ENCODE measurements around the gene TMEM52.

Gene TMEM52

GRCh38 chr1:1917304-1917976 lies 1.6 kb downstream of the TMEM52 start:
- Histone ChIP-seq H3K4me3 (ENCODE audit: low read length) (no peak overlapping the region), H3K4me2 (ENCODE audit: low read length) (no peak overlapping the region), H3K4me1 (ENCODE audit: control insufficient read depth, insufficient read depth, low read length) (peaks cover 15% of the 10 kb centered on the region), H3K9ac (ENCODE audit: low read depth, low read length) (no peak overlapping the region), H3K9me3 (replicated peaks; ENCODE audit: low read length) (no peaks in the 10 kb centered on the region), H3K36me3 (ENCODE audit: insufficient read depth, low read length) (no peaks in the 10 kb centered on the region), H3K27me3 (ENCODE audit: control insufficient read depth, insufficient read depth, low read length) (peaks cover 15% of the 10 kb centered on the region)

- H3K27me3 ChIP-seq (ENCODE audit: control insufficient read depth, insufficient read depth, low read length), result peaks cover 15% of the 10 kb centered on the region
- H3K4me3 ChIP-seq (ENCODE audit: low read length), result no peak overlapping the region
- H3K9me3 ChIP-seq (replicated peaks; ENCODE audit: low read length), result no peaks in the 10 kb centered on the region
- peaks cover 15% of the 10 kb centered on the region for H3K4me1 ChIP-seq (ENCODE audit: control insufficient read depth, insufficient read depth, low read length)
- H3K36me3 ChIP-seq (ENCODE audit: insufficient read depth, low read length), result no peaks in the 10 kb centered on the region
- H3K4me2 ChIP-seq (ENCODE audit: low read length), result no peak overlapping the region
- H3K9ac ChIP-seq (ENCODE audit: low read depth, low read length), result no peak overlapping the region
Measured at GRCh38 chr1:1916851-1917251, 2.2 kb downstream of the TMEM52 start.

- Histone ChIP-seq H3K27me3 (ENCODE audit: control insufficient read depth, insufficient read depth, low read length) (peaks cover 15% of the 10 kb centered on the region), H3K36me3 (ENCODE audit: insufficient read depth, low read length) (no peaks in the 10 kb centered on the region), H3K9ac (ENCODE audit: low read depth, low read length) (no peak overlapping the region), H3K4me3 (ENCODE audit: low read length) (no peak overlapping the region), H3K4me1 (ENCODE audit: control insufficient read depth, insufficient read depth, low read length) (peaks cover 15% of the 10 kb centered on the region), H3K4me2 (ENCODE audit: low read length) (no peak overlapping the region), H3K9me3 (replicated peaks; ENCODE audit: low read length) (no peaks in the 10 kb centered on the region)
Measured at GRCh38 chr1:1915911-1916840, 2.9 kb downstream of the TMEM52 start.

- Histone ChIP-seq H3K4me2 (ENCODE audit: low read length) (no peak within 1 kb of the TSS), H3K9ac (ENCODE audit: low read depth, low read length) (no peak within 1 kb of the TSS), H3K36me3 (ENCODE audit: insufficient read depth, low read length) (no peaks in the 10 kb centered on the region), H3K9me3 (replicated peaks; ENCODE audit: low read length) (no peaks in the 10 kb centered on the region), H3K4me3 (ENCODE audit: low read length) (no peak within 1 kb of the TSS), H3K4me1 (ENCODE audit: control insufficient read depth, insufficient read depth, low read length) (peaks cover 16% of the 10 kb centered on the region), H3K27me3 (ENCODE audit: control insufficient read depth, insufficient read depth, low read length) (peaks cover 15% of the 10 kb centered on the region)
Measured at GRCh38 chr1:1914971-1915692, 3.9 kb downstream of the TMEM52 start, which contains the start of gene CALML6. Gene CALML6 (plus strand): TSS chr1:1915260. CDS start chr1:1915281, 21 bp downstream.

DNA sequence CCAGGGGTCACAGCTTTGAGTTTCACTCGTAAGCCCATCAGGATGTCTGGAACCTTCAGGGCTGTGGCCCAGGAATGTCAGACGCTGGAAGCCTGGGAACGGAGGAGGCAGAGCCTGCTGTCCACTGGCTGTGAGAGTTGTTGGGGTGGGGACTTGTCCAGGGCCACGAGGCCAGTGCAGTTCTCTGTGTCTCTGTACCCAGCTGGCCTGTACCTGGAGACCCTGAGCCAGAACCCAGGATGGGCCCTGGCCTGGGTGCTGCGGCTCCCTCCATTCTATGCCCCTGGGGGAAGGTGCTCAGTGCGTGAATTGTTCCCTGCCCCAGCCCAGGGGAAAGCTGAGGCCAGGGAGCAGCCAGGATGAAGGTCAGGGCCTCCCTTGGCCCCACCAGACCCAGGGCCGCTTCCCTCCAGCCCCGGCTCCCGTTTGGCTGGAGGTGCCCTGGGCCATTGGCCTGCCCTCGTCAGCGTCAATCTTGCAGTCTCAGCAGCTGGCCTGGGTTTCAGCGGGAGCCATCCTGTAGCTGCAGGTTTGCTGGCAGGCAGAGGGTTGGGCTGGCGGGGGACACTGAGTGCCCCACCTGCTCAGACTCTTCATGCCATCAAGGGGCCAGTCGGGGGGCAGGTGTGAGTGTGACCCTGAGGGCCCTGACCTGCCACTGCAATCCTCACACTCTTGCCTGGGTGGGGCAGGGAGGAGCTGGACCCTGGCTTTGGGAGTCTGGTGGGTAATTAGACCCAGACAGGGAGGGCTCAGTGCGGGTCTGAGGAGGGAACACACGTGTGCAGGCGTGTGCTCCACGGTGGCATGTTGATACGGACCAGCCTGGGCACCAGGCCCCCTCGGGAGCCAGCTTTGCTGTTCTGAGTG lies 4.7 kb downstream of the TMEM52 start:
- H3K36me3 ChIP-seq (ENCODE audit: insufficient read depth, low read length), result no peaks in the 10 kb centered on the region
- peaks cover 17% of the 10 kb centered on the region for H3K4me1 ChIP-seq (ENCODE audit: control insufficient read depth, insufficient read depth, low read length)
- no peaks in the 10 kb centered on the region for H3K9me3 ChIP-seq (replicated peaks; ENCODE audit: low read length)
- H3K4me3 ChIP-seq (ENCODE audit: low read length), result no peak overlapping the region
- H3K4me2 ChIP-seq (ENCODE audit: low read length), result no peak overlapping the region
- no peak overlapping the region for H3K9ac ChIP-seq (ENCODE audit: low read depth, low read length)
- peaks cover 15% of the 10 kb centered on the region for H3K27me3 ChIP-seq (ENCODE audit: control insufficient read depth, insufficient read depth, low read length)

DNA sequence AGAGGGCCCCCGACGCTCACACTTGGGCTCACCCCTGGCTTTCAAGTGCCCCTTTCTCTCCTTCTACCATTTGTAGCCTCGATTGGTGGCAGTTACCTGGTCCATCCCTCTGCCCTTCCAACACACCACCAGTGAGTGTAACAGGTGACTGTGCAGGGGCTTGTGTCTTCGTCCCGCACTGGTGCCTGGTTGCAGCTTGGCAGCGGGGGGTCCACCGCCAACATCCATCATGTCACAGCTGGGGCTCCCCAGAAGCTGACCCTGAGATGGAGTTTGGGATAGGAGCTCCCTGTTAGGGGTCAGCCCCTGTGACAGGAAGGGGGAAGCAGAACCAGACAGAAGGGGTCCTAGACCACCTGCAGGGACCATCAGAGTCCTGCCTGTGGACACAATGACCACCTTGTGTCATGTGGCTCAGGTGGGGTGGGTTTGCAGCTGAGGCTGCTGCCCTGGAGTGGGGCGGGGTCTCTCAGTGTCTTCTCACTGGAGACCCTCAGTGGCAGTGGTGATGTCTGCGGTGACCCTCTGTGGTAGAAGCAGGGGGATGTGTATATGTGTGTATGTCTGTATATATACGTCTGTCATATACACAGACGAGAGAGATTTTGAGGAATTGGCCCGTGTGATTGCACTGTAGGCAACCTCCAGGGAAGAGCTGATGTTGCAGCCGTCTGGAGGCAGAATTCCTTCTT lies 7.6 kb downstream of the TMEM52 start:
- Histone ChIP-seq H3K9ac (ENCODE audit: low read depth, low read length) (no peak overlapping the region), H3K36me3 (ENCODE audit: insufficient read depth, low read length) (no peaks in the 10 kb centered on the region), H3K27me3 (ENCODE audit: control insufficient read depth, insufficient read depth, low read length) (peaks cover 3% of the 10 kb centered on the region), H3K4me1 (ENCODE audit: control insufficient read depth, insufficient read depth, low read length) (peaks cover 14% of the 10 kb centered on the region), H3K9me3 (replicated peaks; ENCODE audit: low read length) (no peaks in the 10 kb centered on the region), H3K4me2 (ENCODE audit: low read length) (no peak overlapping the region), H3K4me3 (ENCODE audit: low read length) (no peak overlapping the region)

DNA sequence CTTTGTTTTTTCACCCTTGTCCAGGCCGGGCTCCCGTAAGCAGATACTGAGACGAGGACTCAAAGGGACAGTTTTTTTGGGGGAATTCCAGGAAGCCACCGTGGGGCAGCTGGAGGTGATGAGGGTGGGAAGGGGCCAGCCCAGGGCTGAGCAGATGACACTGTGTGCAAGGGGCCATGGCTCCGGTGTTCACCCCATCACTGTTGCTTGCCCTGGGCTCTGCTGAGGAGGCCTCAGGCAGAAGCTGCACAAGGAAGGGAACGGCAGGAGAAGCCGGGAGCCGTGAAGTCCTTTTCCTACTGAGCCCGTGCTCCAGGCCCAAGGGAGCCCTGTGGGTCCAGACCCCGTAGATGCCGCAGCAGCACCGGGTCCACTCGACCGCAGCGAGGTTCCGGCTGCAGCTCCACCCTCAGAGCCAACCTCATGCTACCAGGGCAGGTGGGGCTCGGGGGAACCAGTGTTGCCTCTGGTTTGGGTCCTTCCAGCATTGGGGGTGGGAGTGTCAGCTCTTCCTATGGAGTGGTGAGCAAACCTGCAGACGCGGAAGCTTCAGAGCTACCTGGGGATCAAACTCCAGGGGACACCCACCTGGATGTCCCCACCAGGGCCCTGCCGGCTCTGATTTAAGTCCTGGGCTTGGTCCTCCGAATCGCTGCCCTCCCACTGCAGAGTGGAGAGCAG lies 8.3 kb downstream of the TMEM52 start:
- H3K4me3 ChIP-seq (ENCODE audit: low read length), result no peak overlapping the region
- peaks cover 3% of the 10 kb centered on the region for H3K27me3 ChIP-seq (ENCODE audit: control insufficient read depth, insufficient read depth, low read length)
- H3K36me3 ChIP-seq (ENCODE audit: insufficient read depth, low read length), result no peaks in the 10 kb centered on the region
- H3K4me1 ChIP-seq (ENCODE audit: control insufficient read depth, insufficient read depth, low read length), result peaks cover 14% of the 10 kb centered on the region
- H3K9ac ChIP-seq (ENCODE audit: low read depth, low read length), result no peak overlapping the region
- H3K4me2 ChIP-seq (ENCODE audit: low read length), result no peak overlapping the region
- no peaks in the 10 kb centered on the region for H3K9me3 ChIP-seq (replicated peaks; ENCODE audit: low read length)

GRCh38 chr1:1910033-1910465 lies 9.0 kb downstream of the TMEM52 start:
- Histone ChIP-seq H3K4me2 (ENCODE audit: low read length) (peak overlapping the region; percentile 97), H3K9me3 (replicated peaks; ENCODE audit: low read length) (no peaks in the 10 kb centered on the region), H3K36me3 (ENCODE audit: insufficient read depth, low read length) (no peaks in the 10 kb centered on the region), H3K27me3 (ENCODE audit: control insufficient read depth, insufficient read depth, low read length) (peaks cover 3% of the 10 kb centered on the region), H3K4me3 (ENCODE audit: low read length) (peak overlapping the region; percentile 74), H3K9ac (ENCODE audit: low read depth, low read length) (peak overlapping the region; percentile 82), H3K4me1 (ENCODE audit: control insufficient read depth, insufficient read depth, low read length) (peaks cover 14% of the 10 kb centered on the region)

DNA sequence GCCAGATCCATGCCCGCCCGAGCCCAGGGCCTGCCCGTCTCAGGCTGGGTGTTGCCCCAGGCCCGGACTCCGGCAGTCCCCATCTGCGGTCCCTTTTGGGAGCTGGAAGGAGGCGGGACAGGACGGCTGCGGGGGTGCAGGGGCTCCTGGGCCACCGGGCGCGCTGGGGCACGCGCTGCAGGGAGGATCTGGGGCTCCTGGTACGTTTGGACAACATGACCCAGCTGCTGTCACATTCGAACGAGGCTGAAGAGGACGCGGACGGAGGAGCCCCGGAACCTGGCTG lies 10.6 kb downstream of the TMEM52 start:
- H3K4me2 ChIP-seq (ENCODE audit: low read length), result peak overlapping the region; percentile 88
- no peaks in the 10 kb centered on the region for H3K27me3 ChIP-seq (ENCODE audit: control insufficient read depth, insufficient read depth, low read length)
- peak overlapping the region; percentile 98 for H3K4me3 ChIP-seq (ENCODE audit: low read length)
- peaks cover 14% of the 10 kb centered on the region for H3K4me1 ChIP-seq (ENCODE audit: control insufficient read depth, insufficient read depth, low read length)
- H3K9ac ChIP-seq (ENCODE audit: low read depth, low read length), result peak overlapping the region; percentile 97
- H3K36me3 ChIP-seq (ENCODE audit: insufficient read depth, low read length), result no peaks in the 10 kb centered on the region
- no peaks in the 10 kb centered on the region for H3K9me3 ChIP-seq (replicated peaks; ENCODE audit: low read length)

GRCh38 chr1:1907098-1907736 lies 11.9 kb downstream of the TMEM52 start:
- Histone ChIP-seq H3K4me1 (ENCODE audit: control insufficient read depth, insufficient read depth, low read length) (peaks cover 14% of the 10 kb centered on the region), H3K9me3 (replicated peaks; ENCODE audit: low read length) (no peaks in the 10 kb centered on the region), H3K27me3 (ENCODE audit: control insufficient read depth, insufficient read depth, low read length) (no peaks in the 10 kb centered on the region), H3K4me2 (ENCODE audit: low read length) (no peak overlapping the region), H3K9ac (ENCODE audit: low read depth, low read length) (no peak overlapping the region), H3K36me3 (ENCODE audit: insufficient read depth, low read length) (no peaks in the 10 kb centered on the region), H3K4me3 (ENCODE audit: low read length) (no peak overlapping the region)
